ENCODE measurements around the gene B3GNT5. TPM values are rescaled to one million over a fixed set of nuclear protein-coding genes. Genes with fewer than 3 reads are reported as not detected.
A peak's percentile ranks its signal among the peaks of the same experiment; 100 is the strongest.

B3GNT5 gene
- total RNA-seq, 1 donor from 2014 or later = 2.0 TPM

- DNase-seq (ENCODE audit: missing footprints) (no peak), ATAC-seq (no peak)
- intact Hi-C loops (cut with DNase I) = no loop called here
Observed at GRCh38 chr3:183281126-183281797, 28.2 kb downstream of the B3GNT5 start.

GRCh38 chr3:183283886-183284285, 30.8 kb downstream of the B3GNT5 start:
- intact Hi-C loops (cut with DNase I) = no loop called here
- ATAC-seq = no peak

DNA sequence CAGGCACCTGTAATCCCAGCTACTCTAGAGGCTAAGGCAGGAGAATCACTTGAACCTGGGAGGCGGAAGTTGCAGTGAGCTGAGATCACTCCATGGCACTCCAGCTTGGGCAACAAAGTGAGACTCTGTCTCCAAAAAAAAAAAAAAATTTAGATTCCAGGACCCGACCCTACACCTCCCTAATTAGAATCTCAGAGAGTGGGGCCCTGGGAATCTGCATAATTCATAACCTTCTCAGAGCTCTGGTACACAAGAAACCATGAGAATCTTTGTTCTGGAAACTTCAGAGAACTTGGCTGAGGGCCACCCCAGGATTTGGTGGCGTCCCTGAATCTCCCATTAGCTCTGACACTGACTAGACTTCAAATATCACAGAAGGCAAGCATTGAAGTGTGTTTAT, 31.5 kb downstream of the B3GNT5 start:
- no peak for ATAC-seq
- intact Hi-C loops (cut with DNase I) = no loop called here
- no peak for DNase-seq (ENCODE audit: missing footprints)

More at GRCh38 chr3:183283886-183284285, 30.8 kb downstream of the B3GNT5 start:
- DNase-seq (ENCODE audit: missing footprints) = no peak

DNA sequence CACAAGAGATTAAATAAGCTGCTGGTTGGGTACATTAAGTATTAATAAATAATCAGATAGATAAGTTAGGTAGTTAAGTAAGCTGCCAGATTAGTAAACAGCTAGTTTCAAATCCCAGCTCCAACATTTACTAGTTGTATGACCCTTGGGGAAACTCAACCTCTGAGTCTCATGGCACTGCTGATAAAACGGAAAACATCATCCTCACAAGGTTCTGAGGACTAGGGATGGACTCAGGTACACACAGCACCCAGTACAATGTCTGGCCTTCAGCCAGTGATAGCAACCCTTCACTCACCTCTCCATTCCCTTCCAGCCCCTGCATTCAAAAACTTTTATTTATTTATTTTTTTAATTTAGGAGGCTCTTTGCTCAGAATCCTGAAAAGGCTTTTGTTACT, 32.3 kb downstream of the B3GNT5 start:
- intact Hi-C loops (cut with DNase I) = no loop called here
- no peak for ATAC-seq

GRCh38 chr3:183285828-183286457, 32.9 kb downstream of the B3GNT5 start:
- intact Hi-C loops (cut with DNase I) = no loop called here
- DNase-seq (ENCODE audit: missing footprints) = peak; percentile 89
- peak; percentile 82 for ATAC-seq

More for the DNA sequence above, 32.3 kb downstream of the B3GNT5 start:
- DNase-seq (ENCODE audit: missing footprints) = no peak

GRCh38 chr3:183287301-183287971, 34.4 kb downstream of the B3GNT5 start:
- DNase-seq (ENCODE audit: missing footprints) (no peak), ATAC-seq (peak; percentile 90)
- intact Hi-C loops (cut with DNase I) = no loop called here

DNA sequence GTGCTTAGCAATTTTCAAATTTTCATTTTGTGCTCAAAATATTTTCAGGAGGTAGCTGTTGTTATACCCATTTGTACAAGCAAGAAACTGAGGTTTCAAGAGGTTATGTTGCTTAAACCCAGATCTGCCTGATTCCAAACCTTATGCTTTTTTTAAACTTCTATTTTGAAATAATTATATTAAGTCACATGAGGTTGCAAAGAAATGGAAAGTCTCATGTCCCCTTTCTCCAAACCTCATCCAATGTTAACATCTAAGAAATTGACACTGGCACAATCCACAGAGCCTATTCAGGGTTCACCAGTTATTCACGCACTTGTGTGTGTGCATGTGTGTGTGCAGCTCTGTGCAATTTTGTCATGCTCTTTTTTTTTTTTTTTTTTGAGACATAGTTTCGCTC, 35.1 kb downstream of the B3GNT5 start:
- intact Hi-C loops (cut with DNase I) = no loop called here
- DNase-seq (ENCODE audit: missing footprints) (no peak), ATAC-seq (no peak)

DNA sequence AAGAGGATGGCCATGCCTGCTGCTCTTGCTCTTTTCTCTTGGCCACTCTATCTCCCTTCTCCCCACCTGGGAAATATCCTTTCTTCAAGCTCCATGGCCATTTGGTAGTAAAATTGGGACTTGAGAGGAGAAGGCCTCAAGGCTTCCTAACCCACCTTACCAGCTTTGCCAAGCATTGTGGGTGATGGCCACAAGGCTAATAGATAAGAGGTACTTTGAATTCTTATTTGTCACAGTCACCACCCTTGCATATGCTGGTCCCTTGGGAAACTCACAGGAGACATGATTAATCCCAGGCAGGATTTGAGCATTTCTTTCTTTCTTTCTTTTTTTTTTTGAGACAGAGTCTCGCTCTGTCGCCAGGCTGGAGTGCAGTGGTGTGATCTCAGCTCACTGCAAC, 37.2 kb downstream of the B3GNT5 start:
- ATAC-seq = no peak
- no peak for DNase-seq (ENCODE audit: missing footprints)
- intact Hi-C loops (cut with DNase I) = no loop called here

- intact Hi-C loops (cut with DNase I) = no loop called here
- no peak for ATAC-seq
Observed at GRCh38 chr3:183291497-183292031, 38.5 kb downstream of the B3GNT5 start.

GRCh38 chr3:183293966-183294365, 40.9 kb downstream of the B3GNT5 start:
- ATAC-seq (no peak), DNase-seq (ENCODE audit: missing footprints) (no peak)
- intact Hi-C loops (cut with DNase I) = no loop called here

More at GRCh38 chr3:183291497-183292031, 38.5 kb downstream of the B3GNT5 start:
- DNase-seq (ENCODE audit: missing footprints) = no peak

- no peak for DNase-seq (ENCODE audit: missing footprints)
- ATAC-seq = peak; percentile 61
- intact Hi-C loops (cut with DNase I) = no loop called here
Observed at GRCh38 chr3:183295211-183295610, 42.2 kb downstream of the B3GNT5 start.

- DNase-seq (ENCODE audit: missing footprints) = no peak
- intact Hi-C loops (cut with DNase I) = no loop called here
- ATAC-seq = no peak
Observed at GRCh38 chr3:183296944-183297343, 43.9 kb downstream of the B3GNT5 start.

- intact Hi-C loops (cut with DNase I) = no loop called here
- ATAC-seq = peak; percentile 58
- DNase-seq (ENCODE audit: missing footprints) = peak; percentile 78
Observed at GRCh38 chr3:183298701-183299153, 45.7 kb downstream of the B3GNT5 start.

DNA sequence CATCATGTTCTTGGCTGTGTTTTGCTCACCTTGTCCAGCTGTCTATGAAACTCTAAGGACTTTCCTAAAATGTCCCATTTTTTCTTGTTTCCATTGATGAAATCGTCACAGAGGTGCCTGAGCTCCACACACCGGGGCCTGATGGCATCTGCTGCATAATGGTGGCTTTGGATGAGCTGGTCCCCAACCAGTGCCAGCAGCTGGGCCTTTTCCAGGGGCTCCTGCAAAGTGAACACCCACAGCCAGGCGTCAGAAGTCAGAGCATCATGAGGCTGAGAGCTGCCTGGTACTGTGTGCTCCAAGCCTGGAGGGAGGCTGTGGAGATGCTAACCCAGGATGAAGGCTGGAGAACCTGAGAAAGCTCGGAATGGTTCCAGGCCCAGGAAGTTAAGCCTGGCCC, 46.9 kb downstream of the B3GNT5 start:
- DNase-seq (ENCODE audit: missing footprints) (peak; percentile 61), ATAC-seq (no peak)
- intact Hi-C loops (cut with DNase I) = no loop called here

DNA sequence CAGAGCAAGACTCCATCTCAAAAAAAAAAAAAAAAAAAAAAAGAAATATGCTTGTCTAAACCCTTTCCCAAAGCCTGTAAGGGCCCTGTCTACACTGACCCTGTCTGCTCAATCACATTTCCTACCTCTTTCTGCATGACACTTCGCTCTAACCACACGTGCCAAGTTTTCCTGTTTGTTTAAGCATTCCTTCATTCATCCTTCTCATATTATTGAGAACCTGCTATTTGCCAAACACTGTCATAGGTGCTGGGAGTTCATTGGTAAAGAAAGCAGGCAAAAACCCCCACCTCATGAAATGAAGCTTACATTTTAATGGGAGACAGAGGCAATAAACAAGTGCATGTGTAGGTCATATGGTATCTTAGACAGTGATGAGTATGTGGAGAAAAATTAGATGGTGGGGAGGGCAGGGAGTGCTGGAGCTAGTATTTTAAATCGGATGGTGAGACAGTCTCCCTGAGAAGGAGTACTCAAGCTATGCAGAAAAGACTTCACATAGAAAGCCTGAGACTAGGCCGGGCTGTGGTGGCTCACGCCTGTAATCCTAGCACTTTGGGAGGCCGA, 48.0 kb downstream of the B3GNT5 start:
- DNase-seq (ENCODE audit: missing footprints) = no peak
- no peak for ATAC-seq

GRCh38 chr3:183301937-183302580, 49.0 kb downstream of the B3GNT5 start:
- ATAC-seq (no peak), DNase-seq (ENCODE audit: missing footprints) (no peak)
- intact Hi-C loops (cut with DNase I) = no loop called here

More for the DNA sequence above, 48.0 kb downstream of the B3GNT5 start:
- intact Hi-C loops (cut with DNase I) = no loop called here

GRCh38 chr3:183303690-183304089, 50.6 kb downstream of the B3GNT5 start:
- intact Hi-C loops (cut with DNase I) = no loop called here
- ATAC-seq = no peak
- no peak for DNase-seq (ENCODE audit: missing footprints)

GRCh38 chr3:183306798-183307671, 54.0 kb downstream of the B3GNT5 start:
- peak; percentile 77 for ATAC-seq
- intact Hi-C loops (cut with DNase I) = no loop called here
- DNase-seq (ENCODE audit: missing footprints) = peak; percentile 90
